Upper lobe of left lung (tissue), 4 donors: ENCODE results near the gene KDM5B.

Experiments used
- CTCF ChIP-seq, 6 experiments: fragments of 450-650 bp in 4 of 6; fragments of 200-600 bp in 2 of 6; sonication (generic) in 2 of 6; IDR thresholded peaks; one replicate each; pipeline ENCODE4 v1.5.1; 2016 to 2019; ENCODE audit warnings: antibody characterized with exemption in 6 of 6
- POLR2A ChIP-seq, 4 donors: fragments of 450-650 bp; IDR thresholded peaks; one replicate each; pipeline ENCODE4 v1.5.1; 2016 to 2017; ENCODE audit warnings: antibody characterized with exemption in 4 of 4, mild to moderate bottlenecking in 2 of 4

DNA sequence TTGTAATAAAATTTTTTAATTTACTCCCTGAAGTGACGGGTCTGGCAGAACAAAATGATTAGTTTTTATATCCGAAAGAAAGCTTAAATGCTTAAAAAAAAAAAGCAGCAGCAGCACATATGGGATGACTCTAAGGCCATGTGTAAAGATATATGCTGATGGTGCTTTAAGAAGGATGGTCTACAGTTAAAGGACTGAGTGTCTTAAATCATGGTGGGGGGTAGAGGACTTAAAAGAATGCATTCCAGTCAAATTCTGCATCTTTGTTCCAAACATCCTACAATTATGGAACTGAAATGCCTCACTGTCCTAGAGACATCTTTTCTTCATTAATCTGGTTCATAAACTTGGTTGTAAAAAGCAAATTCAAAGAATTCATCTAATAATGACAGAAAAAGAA is 7.0 kb downstream of the KDM5B start:
- TF ChIP-seq CTCF (IDR thresholded peaks at IDR 0.05) (no peak), POLR2A (IDR thresholded peaks at IDR 0.05) (no peak)
